WTC11 (cell line): ENCODE results near the gene PUDP. TPM values are rescaled to one million over a fixed set of nuclear protein-coding genes. Genes with fewer than 3 reads are reported as not detected.
A peak's percentile ranks its signal among the peaks of the same experiment; 100 is the strongest.

ENCODE experiments used
- ATAC-seq: fragments of 200-7000 bp; cut with Tn5 transposase; 2 replicates; pipeline ENCODE4 v1.10.0; 2021; ENCODE audit warnings: mild to moderate bottlenecking, moderate library complexity
- CTCF ChIA-PET: fragments of 300-600 bp; sonication (Branson Sonifier 250); formaldehyde crosslinking; loops from one replicate; lab custom pipeline; 2021; ENCODE audit warnings: antibody characterized with exemption; lab: Charles Lee
- POLR2A ChIA-PET: fragments of 350-600 bp; sonication (Branson Sonifier 250); formaldehyde crosslinking; loops from one replicate; lab custom pipeline; 2021; ENCODE audit warnings: antibody characterized with exemption; lab: Charles Lee
- DNase-seq: peaks from one replicate; pipeline ENCODE4 v3.0.0; 2021; ENCODE audit warnings: low spot score
- H3K27ac Mint-ChIP-seq: 2 replicates; pipeline ENCODE4 v1.8.0; 2021; ENCODE audit warnings: mixed read lengths
- H3K27me3 Mint-ChIP-seq: 2 replicates; pipeline ENCODE4 v1.8.0; 2021; ENCODE audit warnings: low read depth, mild to moderate bottlenecking, moderate library complexity, mixed read lengths
- H3K36me3 Mint-ChIP-seq: 2 replicates; pipeline ENCODE4 v1.8.0; 2021; ENCODE audit warnings: mixed read lengths
- H3K4me1 Mint-ChIP-seq: 2 replicates; pipeline ENCODE4 v1.8.0; 2022; ENCODE audit warnings: mixed read lengths
- H3K4me3 Mint-ChIP-seq: 2 replicates; pipeline ENCODE4 v1.8.0; 2021; ENCODE audit warnings: mild to moderate bottlenecking, moderate library complexity, mixed read lengths
- H3K9me3 Mint-ChIP-seq: 2 replicates; pipeline ENCODE4 v1.8.0; 2021; ENCODE audit warnings: mixed read lengths
- AFF4 ChIP-seq: sonication (generic); formaldehyde crosslinking; IDR thresholded peaks from 2 replicates; pipeline ENCODE4 v1.8.1; 2023; ENCODE audit warnings: mild to moderate bottlenecking, missing genetic modification reagents, borderline replicate concordance
- ATF3 ChIP-seq: sonication (generic); formaldehyde crosslinking; conservative IDR thresholded peaks from 2 replicates; pipeline ENCODE4 v1.8.1; 2022; ENCODE audit warnings: mild to moderate bottlenecking, missing genetic modification reagents
- E2F5 ChIP-seq: sonication (generic); formaldehyde crosslinking; IDR thresholded peaks from 2 replicates; pipeline ENCODE4 v1.8.1; 2022; ENCODE audit warnings: mild to moderate bottlenecking, moderate library complexity, missing genetic modification reagents
- FOXJ3 ChIP-seq: sonication (generic); formaldehyde crosslinking; IDR thresholded peaks from 2 replicates; pipeline ENCODE4 v1.9.0; 2021; ENCODE audit warnings: missing genetic modification reagents, mild to moderate bottlenecking, borderline replicate concordance
- FOXP1 ChIP-seq: sonication (generic); formaldehyde crosslinking; IDR thresholded peaks from 2 replicates; pipeline ENCODE4 v1.8.0; 2022; ENCODE audit warnings: missing genetic modification reagents, mild to moderate bottlenecking, moderate library complexity, borderline replicate concordance
- GABPB1 ChIP-seq: sonication (generic); formaldehyde crosslinking; IDR thresholded peaks from 2 replicates; pipeline ENCODE4 v1.8.1; 2023; ENCODE audit warnings: mild to moderate bottlenecking, missing genetic modification reagents
- GTF2I ChIP-seq: fragments of 250-450 bp; sonication (Bioruptor Pico); conservative IDR thresholded peaks from 2 replicates; pipeline ENCODE4 v1.4.0; 2021; ENCODE audit warnings: mild to moderate bottlenecking
- MAX ChIP-seq: sonication (generic); formaldehyde crosslinking; IDR thresholded peaks from 2 replicates; pipeline ENCODE4 v1.8.0; 2022; ENCODE audit warnings: mild to moderate bottlenecking, missing genetic modification reagents
- NFE2L1 ChIP-seq: sonication (generic); formaldehyde crosslinking; IDR thresholded peaks from 2 replicates; pipeline ENCODE4 v1.8.1; 2023; ENCODE audit warnings: missing genetic modification reagents
- NFYB ChIP-seq: sonication (generic); formaldehyde crosslinking; conservative IDR thresholded peaks from 2 replicates; pipeline ENCODE4 v1.8.0; 2022; ENCODE audit warnings: low read depth, missing genetic modification reagents
- NR1H2 ChIP-seq: sonication (generic); formaldehyde crosslinking; IDR thresholded peaks from 2 replicates; pipeline ENCODE4 v1.9.0; 2021; ENCODE audit warnings: mild to moderate bottlenecking, moderate library complexity, missing genetic modification reagents
- PRRX2 ChIP-seq: fragments of 250-450 bp; sonication (Bioruptor Pico); IDR thresholded peaks from 2 replicates; pipeline ENCODE4 v1.8.0; 2021; ENCODE audit warnings: mild to moderate bottlenecking
- SMAD3 ChIP-seq: sonication (generic); formaldehyde crosslinking; IDR thresholded peaks from 2 replicates; pipeline ENCODE4 v1.8.0; 2022; ENCODE audit warnings: missing genetic modification reagents, mild to moderate bottlenecking, borderline replicate concordance
- SP1 ChIP-seq: sonication (generic); formaldehyde crosslinking; conservative IDR thresholded peaks from 2 replicates; pipeline ENCODE4 v1.8.1; 2022; ENCODE audit warnings: missing genetic modification reagents
- TCF7 ChIP-seq: sonication (generic); formaldehyde crosslinking; IDR thresholded peaks from 2 replicates; pipeline ENCODE4 v1.8.0; 2022; ENCODE audit warnings: mild to moderate bottlenecking, low read depth, missing genetic modification reagents, moderate library complexity
- ZNF423 ChIP-seq: fragments of 250-450 bp; sonication (Bioruptor Pico); IDR thresholded peaks from 2 replicates; pipeline ENCODE4 v2.1.2; 2022; ENCODE audit warnings: mild to moderate bottlenecking, moderate library complexity
- ZNF425 ChIP-seq: fragments of 250-450 bp; sonication (Bioruptor Pico); conservative IDR thresholded peaks from 2 replicates; pipeline ENCODE4 v1.9.0; 2021; ENCODE audit warnings: mild to moderate bottlenecking
- ZSCAN18 ChIP-seq: fragments of 250-450 bp; sonication (Bioruptor Pico); IDR thresholded peaks from 2 replicates; pipeline ENCODE4 v2.1.2; 2022; ENCODE audit warnings: mild to moderate bottlenecking, moderate library complexity
- total RNA-seq: library from RNA; stranded (reverse); gene quantifications from 3 replicates; pipeline ENCODE4 v1.2.3, GENCODE V29; 2021

The PUDP gene
- total RNA-seq, 1 experiment from 2014 or later: 20.8 TPM

GRCh38 chrX:7163146-7163677 is 15.3 kb upstream of the PUDP start (continued):
- no peak for TF ChIP-seq SP1 (CRISPR knock-in tag)

GRCh38 chrX:7159149-7159861 is 11.4 kb upstream of the PUDP start:
- H3K4me1 Mint-ChIP-seq: peaks cover 22% of the 10 kb centered on the region
- ChIA-PET POLR2A (interaction anchor here (0.6 kb wide), 1 partner anchor 86 kb away, joined by 4 read pairs; no protein-coding TSS in a partner anchor), CTCF (interaction anchor here (1.2 kb wide), 1 partner anchor 32 kb away, joined by 3 read pairs; no protein-coding TSS in a partner anchor)
- no peak overlapping the region for H3K27ac Mint-ChIP-seq
- no peaks in the 10 kb centered on the region for H3K9me3 Mint-ChIP-seq
- TF ChIP-seq ZSCAN18: no peak
- no peak for TF ChIP-seq PRRX2 (CRISPR knock-in tag)
- no peak for TF ChIP-seq ATF3 (CRISPR knock-in tag)
- TF ChIP-seq FOXJ3: no peak
- TF ChIP-seq MAX: no peak
- no peaks in the 10 kb centered on the region for H3K27me3 Mint-ChIP-seq
- H3K4me3 Mint-ChIP-seq: 0 out of 2 replicates have a peak overlapping the region, but pooled peaks have one; percentile 2
- no peaks in the 10 kb centered on the region for H3K36me3 Mint-ChIP-seq
- ATAC-seq (no peak), DNase-seq (no peak)

GRCh38 chrX:7158468-7158990 is 10.6 kb upstream of the PUDP start:
- no peak for DNase-seq
- no peak for TF ChIP-seq ZNF425 (CRISPR knock-in tag)
- TF ChIP-seq TCF7 (CRISPR knock-in tag): no peak
- TF ChIP-seq ZNF423 (CRISPR knock-in tag): no peak
- no peak for TF ChIP-seq E2F5 (CRISPR knock-in tag)
- TF ChIP-seq NR1H2 (CRISPR knock-in tag): no peak
- TF ChIP-seq NFYB (CRISPR knock-in tag): no peak
- no peak for TF ChIP-seq NFE2L1 (CRISPR knock-in tag)
- no peak for TF ChIP-seq FOXP1 (CRISPR knock-in tag)
- TF ChIP-seq GABPB1 (CRISPR knock-in tag): no peak
- TF ChIP-seq GTF2I (CRISPR knock-in tag): no peak
- TF ChIP-seq AFF4 (CRISPR knock-in tag): no peak
- no peak for TF ChIP-seq SMAD3 (CRISPR knock-in tag)
- TF ChIP-seq, all 79 proteins: peak for 0
- H3K27ac Mint-ChIP-seq: no peak overlapping the region
- H3K27me3 Mint-ChIP-seq: no peaks in the 10 kb centered on the region
- ChIA-PET CTCF (interaction anchor here (1.2 kb wide), 1 partner anchor 33 kb away, joined by 3 read pairs; no protein-coding TSS in a partner anchor), POLR2A (interaction anchor here (0.6 kb wide), 1 partner anchor 87 kb away, joined by 4 read pairs; no protein-coding TSS in a partner anchor)
- ATAC-seq: peak; percentile 60
- H3K4me3 Mint-ChIP-seq: no peak overlapping the region
- H3K9me3 Mint-ChIP-seq: no peaks in the 10 kb centered on the region
- H3K4me1 Mint-ChIP-seq: peaks cover 30% of the 10 kb centered on the region
- no peaks in the 10 kb centered on the region for H3K36me3 Mint-ChIP-seq
